ENCODE measurements around the gene MED13L.

MED13L gene

GRCh38 chr12:116090516-116090915 is 187.0 kb downstream of the MED13L start:
- DNase-seq (ENCODE audit: low spot score): peak; percentile 13

GRCh38 chr12:116089080-116089479 is 188.4 kb downstream of the MED13L start:
- no peak for DNase-seq (ENCODE audit: low spot score)

- no peak for DNase-seq (ENCODE audit: low spot score)
These were observed 189.5 kb downstream of the MED13L start for GRCh38 chr12:116087962-116088361.

GRCh38 chr12:116087399-116087798 is 190.1 kb downstream of the MED13L start:
- DNase-seq (ENCODE audit: low spot score): no peak

- no peak for DNase-seq (ENCODE audit: low spot score)
These were observed 197.1 kb downstream of the MED13L start for GRCh38 chr12:116080415-116080814.

- no peak for DNase-seq (ENCODE audit: low spot score)
These were observed 199.1 kb downstream of the MED13L start for GRCh38 chr12:116078396-116078795.

- no peak for DNase-seq (ENCODE audit: low spot score)
These were observed 200.1 kb downstream of the MED13L start for GRCh38 chr12:116077431-116077830.

- DNase-seq (ENCODE audit: low spot score): no peak
These were observed 201.1 kb downstream of the MED13L start for GRCh38 chr12:116076399-116076798.

GRCh38 chr12:116074686-116075085 is 202.8 kb downstream of the MED13L start:
- DNase-seq (ENCODE audit: low spot score): no peak

- no peak for DNase-seq (ENCODE audit: low spot score)
These were observed 205.8 kb downstream of the MED13L start for GRCh38 chr12:116071555-116072230.

GRCh38 chr12:116070444-116070843 is 207.0 kb downstream of the MED13L start:
- no peak for DNase-seq (ENCODE audit: low spot score)

- DNase-seq (ENCODE audit: low spot score): no peak
These were observed 207.6 kb downstream of the MED13L start for GRCh38 chr12:116069943-116070342.

GRCh38 chr12:116068853-116069252 is 208.6 kb downstream of the MED13L start:
- DNase-seq (ENCODE audit: low spot score): no peak

- no peak for DNase-seq (ENCODE audit: low spot score)
These were observed 209.1 kb downstream of the MED13L start for GRCh38 chr12:116068371-116068770.

- no peak for DNase-seq (ENCODE audit: low spot score)
These were observed 209.6 kb downstream of the MED13L start for GRCh38 chr12:116067892-116068291.

GRCh38 chr12:116066381-116067230 is 210.9 kb downstream of the MED13L start:
- DNase-seq (ENCODE audit: low spot score): peak; percentile 53

GRCh38 chr12:116065606-116066005 is 211.9 kb downstream of the MED13L start:
- DNase-seq (ENCODE audit: low spot score): no peak

GRCh38 chr12:116064493-116064892 is 213.0 kb downstream of the MED13L start:
- DNase-seq (ENCODE audit: low spot score): no peak

- no peak for DNase-seq (ENCODE audit: low spot score)
These were observed 214.8 kb downstream of the MED13L start for GRCh38 chr12:116062698-116063097.

GRCh38 chr12:116060764-116061163 is 216.7 kb downstream of the MED13L start:
- DNase-seq (ENCODE audit: low spot score): peak; percentile 35

GRCh38 chr12:116059904-116060303 is 217.6 kb downstream of the MED13L start:
- no peak for DNase-seq (ENCODE audit: low spot score)

GRCh38 chr12:116058574-116058973 is 218.9 kb downstream of the MED13L start:
- no peak for DNase-seq (ENCODE audit: low spot score)

- DNase-seq (ENCODE audit: low spot score): no peak
These were observed 220.1 kb downstream of the MED13L start for GRCh38 chr12:116057356-116057755.

All from kidney tubule cell (primary cell).